WTC11 (cell line): ENCODE measurements around the gene CAMTA1. TPM values are rescaled to one million over a fixed set of nuclear protein-coding genes. Genes with fewer than 3 reads are reported as not detected.

Experiments used
- ATAC-seq: fragments of 200-7000 bp; cut with Tn5 transposase; 2 replicates; pipeline ENCODE4 v1.10.0; 2021; ENCODE audit warnings: mild to moderate bottlenecking, moderate library complexity
- CTCF ChIA-PET: fragments of 300-600 bp; sonication (Branson Sonifier 250); formaldehyde crosslinking; loops from one replicate; lab custom pipeline; 2021; ENCODE audit warnings: antibody characterized with exemption; lab: Charles Lee
- POLR2A ChIA-PET: fragments of 350-600 bp; sonication (Branson Sonifier 250); formaldehyde crosslinking; loops from one replicate; lab custom pipeline; 2021; ENCODE audit warnings: antibody characterized with exemption; lab: Charles Lee
- DNase-seq: peaks from one replicate; pipeline ENCODE4 v3.0.0; 2021; ENCODE audit warnings: low spot score
- H3K27ac Mint-ChIP-seq: 2 replicates; pipeline ENCODE4 v1.8.0; 2021; ENCODE audit warnings: mixed read lengths
- H3K27me3 Mint-ChIP-seq: 2 replicates; pipeline ENCODE4 v1.8.0; 2021; ENCODE audit warnings: low read depth, mild to moderate bottlenecking, moderate library complexity, mixed read lengths
- H3K36me3 Mint-ChIP-seq: 2 replicates; pipeline ENCODE4 v1.8.0; 2021; ENCODE audit warnings: mixed read lengths
- H3K4me1 Mint-ChIP-seq: 2 replicates; pipeline ENCODE4 v1.8.0; 2022; ENCODE audit warnings: mixed read lengths
- H3K4me3 Mint-ChIP-seq: 2 replicates; pipeline ENCODE4 v1.8.0; 2021; ENCODE audit warnings: mild to moderate bottlenecking, moderate library complexity, mixed read lengths
- H3K9me3 Mint-ChIP-seq: 2 replicates; pipeline ENCODE4 v1.8.0; 2021; ENCODE audit warnings: mixed read lengths
- ESRRA ChIP-seq: sonication (generic); formaldehyde crosslinking; IDR thresholded peaks from 2 replicates; pipeline ENCODE4 v1.8.1; 2022; ENCODE audit warnings: mild to moderate bottlenecking, missing genetic modification reagents, borderline replicate concordance
- FOXP1 ChIP-seq: sonication (generic); formaldehyde crosslinking; IDR thresholded peaks from 2 replicates; pipeline ENCODE4 v1.8.0; 2022; ENCODE audit warnings: missing genetic modification reagents, mild to moderate bottlenecking, moderate library complexity, borderline replicate concordance
- FOXP4 ChIP-seq: sonication (generic); formaldehyde crosslinking; IDR thresholded peaks from 2 replicates; pipeline ENCODE4 v1.8.0; 2022; ENCODE audit warnings: mild to moderate bottlenecking, missing genetic modification reagents
- HMGXB4 ChIP-seq: sonication (generic); formaldehyde crosslinking; IDR thresholded peaks from 2 replicates; pipeline ENCODE4 v1.8.1; 2023; ENCODE audit warnings: mild to moderate bottlenecking, moderate library complexity, missing genetic modification reagents
- NFATC4 ChIP-seq: fragments of 250-450 bp; sonication (Bioruptor Pico); IDR thresholded peaks from 2 replicates; pipeline ENCODE4 v1.9.0; 2021; ENCODE audit warnings: mild to moderate bottlenecking
- NFE2L1 ChIP-seq: sonication (generic); formaldehyde crosslinking; IDR thresholded peaks from 2 replicates; pipeline ENCODE4 v1.8.1; 2023; ENCODE audit warnings: missing genetic modification reagents
- PRDM15 ChIP-seq: sonication (generic); formaldehyde crosslinking; IDR thresholded peaks from 2 replicates; pipeline ENCODE4 v1.8.0; 2022; ENCODE audit warnings: missing genetic modification reagents
- TEAD1 ChIP-seq: sonication (generic); formaldehyde crosslinking; IDR thresholded peaks from 2 replicates; pipeline ENCODE4 v1.8.0; 2022; ENCODE audit warnings: mild to moderate bottlenecking, missing genetic modification reagents
- ZNF532 ChIP-seq: fragments of 250-450 bp; sonication (Bioruptor Pico); IDR thresholded peaks from 2 replicates; pipeline ENCODE4 v1.9.0; 2021; ENCODE audit warnings: mild to moderate bottlenecking, borderline replicate concordance
- total RNA-seq: library from RNA; stranded (reverse); gene quantifications from 3 replicates; pipeline ENCODE4 v1.2.3, GENCODE V29; 2021

CAMTA1 gene
- total RNA-seq, 1 experiment from 2014 or later, result 86.4 TPM

- Mint-ChIP-seq H3K27ac (0 out of 2 replicates have a peak overlapping the region, but pooled peaks have one; percentile 2), H3K4me1 (peaks cover 4% of the 10 kb centered on the region), H3K36me3 (no peaks in the 10 kb centered on the region)
- CTCF ChIA-PET, result interaction anchor here (1.2 kb wide), 1 partner anchor 49 kb away, joined by 3 read pairs; no protein-coding TSS in a partner anchor
- TF ChIP-seq PRDM15 (no peak), HMGXB4 (CRISPR knock-in tag) (no peak), NFE2L1 (CRISPR knock-in tag) (no peak), FOXP4 (CRISPR knock-in tag) (peak; percentile 100), FOXP1 (CRISPR knock-in tag) (peak; percentile 92)
- TF ChIP-seq, all 79 proteins: peak for 2
- ATAC-seq, result peak; percentile 46; the same call in 1 of the 2 replicates
- H3K27me3 Mint-ChIP-seq, result peaks cover 26% of the 10 kb centered on the region
- no peaks in the 10 kb centered on the region for H3K9me3 Mint-ChIP-seq
- POLR2A ChIA-PET, result interaction anchor here (0.6 kb wide), 1 partner anchor 853 kb away, joined by 6 read pairs; no protein-coding TSS in a partner anchor
- H3K4me3 Mint-ChIP-seq, result no peak overlapping the region
- DNase-seq, result peak; percentile 30
Observed at GRCh38 chr1:7717748-7718368, 932.6 kb downstream of the CAMTA1 start.

GRCh38 chr1:7719468-7720094 is 934.3 kb downstream of the CAMTA1 start:
- Mint-ChIP-seq H3K27ac (peak overlapping the region; percentile 71; the same call in 1 of the 2 replicates), H3K4me3 (no peak overlapping the region), H3K27me3 (peaks cover 24% of the 10 kb centered on the region), H3K9me3 (no peaks in the 10 kb centered on the region), H3K4me1 (peaks cover 4% of the 10 kb centered on the region), H3K36me3 (no peaks in the 10 kb centered on the region)
- ChIA-PET CTCF (interaction anchor here (1.1 to 2.2 kb wide), 3 partner anchors 33 to 50 kb away, joined by 3 to 8 read pairs (median 8); no protein-coding TSS in a partner anchor), POLR2A (no interaction called here)
- no peak for ATAC-seq
- TF ChIP-seq NFATC4 (CRISPR knock-in tag) (no peak), ZNF532 (CRISPR knock-in tag) (no peak), TEAD1 (CRISPR knock-in tag) (no peak), ESRRA (CRISPR knock-in tag) (no peak)
- no peak for DNase-seq
